GM12801 (cell line): ENCODE data around the gene TOX2.

Experiments
- TF ChIP-seq, protein P1 (sequence below): IDR thresholded peaks from one replicate; pipeline ENCODE4 v1.5.1; 2011; ENCODE audit warnings: control low read depth; ENCODE audit not compliant: insufficient read length; ENCODE audit errors: extremely low read depth

TOX2 gene

DNA sequence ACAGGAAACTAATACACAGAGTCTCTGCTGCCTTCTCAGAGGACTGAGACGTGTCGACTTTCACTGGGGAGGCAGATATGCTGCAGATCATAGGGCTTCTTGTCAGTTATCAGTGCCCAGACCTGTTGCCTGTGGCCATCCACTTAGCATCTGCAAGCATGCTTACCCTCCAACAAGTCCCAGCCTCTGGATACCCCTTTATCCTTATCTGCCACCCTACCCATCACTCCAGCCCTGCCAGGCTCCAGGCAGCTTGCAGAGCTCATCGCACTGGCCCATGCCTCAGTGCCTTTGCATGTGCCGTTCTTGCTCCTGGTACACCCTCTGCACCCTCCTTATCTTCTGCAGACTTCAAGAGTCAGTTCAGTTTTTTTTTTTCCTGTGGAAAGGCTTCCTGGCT lies 119.2 kb downstream of the TOX2 start:
- TF ChIP-seq, protein P1, sequence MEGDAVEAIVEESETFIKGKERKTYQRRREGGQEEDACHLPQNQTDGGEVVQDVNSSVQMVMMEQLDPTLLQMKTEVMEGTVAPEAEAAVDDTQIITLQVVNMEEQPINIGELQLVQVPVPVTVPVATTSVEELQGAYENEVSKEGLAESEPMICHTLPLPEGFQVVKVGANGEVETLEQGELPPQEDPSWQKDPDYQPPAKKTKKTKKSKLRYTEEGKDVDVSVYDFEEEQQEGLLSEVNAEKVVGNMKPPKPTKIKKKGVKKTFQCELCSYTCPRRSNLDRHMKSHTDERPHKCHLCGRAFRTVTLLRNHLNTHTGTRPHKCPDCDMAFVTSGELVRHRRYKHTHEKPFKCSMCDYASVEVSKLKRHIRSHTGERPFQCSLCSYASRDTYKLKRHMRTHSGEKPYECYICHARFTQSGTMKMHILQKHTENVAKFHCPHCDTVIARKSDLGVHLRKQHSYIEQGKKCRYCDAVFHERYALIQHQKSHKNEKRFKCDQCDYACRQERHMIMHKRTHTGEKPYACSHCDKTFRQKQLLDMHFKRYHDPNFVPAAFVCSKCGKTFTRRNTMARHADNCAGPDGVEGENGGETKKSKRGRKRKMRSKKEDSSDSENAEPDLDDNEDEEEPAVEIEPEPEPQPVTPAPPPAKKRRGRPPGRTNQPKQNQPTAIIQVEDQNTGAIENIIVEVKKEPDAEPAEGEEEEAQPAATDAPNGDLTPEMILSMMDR = no peak

DNA sequence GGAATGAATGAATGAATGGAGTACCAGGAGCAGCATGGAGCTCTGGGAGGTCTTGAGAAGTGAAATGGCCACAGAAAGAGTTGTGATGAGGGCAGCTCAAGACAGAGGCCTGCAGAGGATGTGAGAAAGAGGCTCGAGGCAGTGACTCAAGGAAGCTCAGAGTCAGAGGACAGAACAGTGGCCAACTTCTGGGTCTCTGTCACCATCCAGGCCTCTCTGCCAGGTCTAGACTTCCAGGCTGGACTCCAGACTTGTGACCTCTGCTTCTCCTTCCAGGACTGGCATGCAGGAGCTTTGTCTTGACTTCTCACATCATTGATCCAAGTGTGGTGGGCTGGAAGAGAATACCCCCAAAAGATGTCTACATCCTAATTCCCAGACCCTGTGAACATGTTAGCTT lies 119.8 kb downstream of the TOX2 start:
- TF ChIP-seq, protein P1 = no peak

DNA sequence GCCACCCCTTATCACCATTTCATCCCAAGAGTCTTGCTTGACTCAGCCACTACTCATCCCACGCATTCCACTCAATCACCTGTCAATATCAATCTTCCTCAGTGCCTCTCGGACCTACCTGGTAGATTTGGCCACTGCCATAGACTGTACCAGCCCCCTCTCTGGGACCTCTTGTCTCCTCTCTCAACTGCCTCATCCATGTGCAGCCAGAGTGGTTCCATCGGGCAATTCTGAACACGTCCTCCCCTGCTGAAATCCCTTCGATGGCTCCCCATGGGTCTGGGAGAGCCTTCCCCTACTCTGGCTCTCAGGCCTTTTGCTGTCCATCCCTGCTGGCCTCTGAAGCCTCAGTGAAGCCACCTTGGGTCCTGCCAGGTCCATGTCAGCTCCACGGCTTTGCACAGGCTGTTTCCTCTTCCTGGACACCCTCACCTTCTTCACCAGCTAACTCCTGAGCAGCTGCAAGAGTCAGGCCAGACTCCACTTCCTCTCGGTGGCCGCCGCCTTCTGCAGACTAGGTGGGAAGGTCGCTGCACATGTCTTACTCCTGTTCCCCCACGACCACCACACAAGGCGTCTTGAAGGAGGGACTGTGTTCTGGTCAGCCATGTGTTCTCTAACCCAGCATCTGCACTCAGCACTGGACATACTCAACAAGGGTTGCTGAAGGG lies 120.4 kb downstream of the TOX2 start:
- TF ChIP-seq, protein P1 = no peak

DNA sequence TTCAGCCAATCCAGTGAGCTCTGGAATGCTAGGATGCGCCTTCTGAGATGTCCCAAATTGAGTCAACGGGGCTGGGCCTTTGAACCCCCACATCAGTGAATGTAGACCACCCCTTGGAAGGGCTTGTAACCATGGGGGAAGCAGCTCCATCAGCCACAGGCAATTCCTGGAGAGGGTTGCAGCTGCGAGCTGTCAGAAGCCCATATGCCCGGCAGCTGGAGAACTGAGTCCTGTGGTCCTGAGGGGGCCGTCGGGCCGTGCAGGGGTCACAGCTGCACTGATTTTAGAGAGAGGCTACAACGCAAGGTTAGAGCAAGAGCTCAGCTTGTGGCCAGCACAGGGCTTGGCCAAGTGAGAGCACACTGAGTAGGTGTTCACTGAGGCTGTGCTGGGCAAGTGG lies 121.3 kb downstream of the TOX2 start:
- TF ChIP-seq, protein P1 = no peak

DNA sequence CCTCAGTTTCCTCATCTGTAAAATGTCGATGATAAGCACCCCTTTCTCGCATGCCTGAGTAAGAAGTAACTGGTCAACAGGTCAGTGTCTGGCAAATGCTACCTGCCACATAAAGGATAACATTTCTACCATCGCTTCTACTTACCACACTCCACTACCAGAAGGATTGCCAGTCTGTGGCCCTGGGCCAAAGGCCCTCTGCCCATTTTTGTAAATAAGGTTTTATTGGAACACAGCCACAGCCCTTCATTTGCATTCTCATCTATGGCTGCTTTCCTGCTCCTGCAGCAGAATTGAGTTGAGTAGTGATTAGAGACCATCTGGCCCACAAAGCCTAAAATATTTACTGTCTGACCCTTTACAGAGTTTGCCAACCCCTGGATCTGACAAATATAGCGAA lies 121.8 kb downstream of the TOX2 start:
- TF ChIP-seq, protein P1 = no peak

DNA sequence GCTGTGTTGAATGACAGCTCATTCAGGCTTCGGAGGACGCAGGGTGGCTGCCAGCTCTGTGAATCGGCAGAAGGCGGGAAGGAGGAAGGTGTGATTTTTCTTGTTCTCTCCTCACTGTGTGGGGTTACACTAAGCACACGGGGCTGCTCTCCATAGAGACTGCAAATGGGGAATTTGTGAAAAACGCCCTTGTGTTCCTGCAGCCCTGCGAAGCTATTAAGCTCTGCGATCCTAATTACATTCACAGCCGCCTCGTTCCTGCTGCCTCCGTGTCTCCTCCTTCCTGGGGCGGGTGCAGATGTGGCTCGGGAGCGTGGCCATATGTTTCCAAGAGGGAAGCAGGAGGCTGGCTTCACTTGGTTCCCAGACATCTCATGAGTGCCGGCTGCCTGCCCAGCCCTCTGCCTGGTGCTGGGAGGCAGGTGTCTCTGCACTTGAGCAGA lies 124.0 kb downstream of the TOX2 start:
- TF ChIP-seq, protein P1 = no peak

DNA sequence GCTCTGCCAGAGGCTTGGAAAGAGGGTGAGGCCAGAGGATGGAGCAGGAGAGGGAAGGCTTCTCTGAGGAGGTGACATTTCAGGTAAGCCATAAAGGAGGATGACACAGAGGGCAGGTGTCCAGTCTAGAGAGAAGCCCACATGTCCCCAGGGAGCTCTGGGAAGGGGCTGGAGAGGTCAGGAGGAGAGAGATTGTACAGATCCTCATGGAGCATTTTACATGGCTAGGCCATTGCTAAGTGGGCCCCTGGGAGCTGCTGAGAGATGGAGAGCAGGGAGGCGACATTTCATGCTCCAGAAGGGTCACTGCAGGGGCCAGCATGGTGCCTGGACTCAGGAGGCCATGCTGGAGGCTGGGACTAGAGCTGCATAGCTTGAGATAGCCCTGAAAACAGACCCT lies 124.5 kb downstream of the TOX2 start:
- TF ChIP-seq, protein P1 = no peak
